ENCODE measurements around the gene CERT1.
"Not testable (repeated sequence)": the region's sequence is repeated elsewhere in the genome, so short reads cannot be mapped to it uniquely, and the experiment has no call there.

GRCh38 chr5:75533716-75534115, 22.3 kb upstream of the CERT1 start:
- not testable (repeated sequence) for TF ChIP-seq CTCF (conservative IDR thresholded peaks at IDR 0.05; ENCODE audit: low read depth, low read length); EZH2 (IDR thresholded peaks at IDR 0.05; ENCODE audit: borderline replicate concordance, low read depth, low read length, poor library complexity, severe bottlenecking)
